Measurements from ENCODE around the gene MS4A8. TPM values are rescaled to one million over a fixed set of nuclear protein-coding genes. Genes with fewer than 3 reads are reported as not detected.

Gene MS4A8
- total and polyA plus RNA-seq, 10 of the 15 experiments (the other 5 are each of a cell fraction or from before 2014, with no cell fraction given): 0.04 TPM; not detected in 9

- TF ChIP-seq YY1 (IDR thresholded peaks at IDR 0.05; ENCODE audit: low read depth, low read length) (no peak), SREBF1 (IDR thresholded peaks at IDR 0.05; ENCODE audit: low read length) (peak; percentile 59; the same call in 1 of the 2 replicates), MXI1 (IDR thresholded peaks at IDR 0.05; ENCODE audit: low read depth, low read length) (no peak), STAT1 (conservative IDR thresholded peaks at IDR 0.05) (no peak), RFX5 (IDR thresholded peaks at IDR 0.05; ENCODE audit: low read depth, low read length) (no peak), POLR2AphosphoS2 (IDR thresholded peaks at IDR 0.05; ENCODE audit: low read depth, low read length) (no peak), PML (IDR thresholded peaks at IDR 0.05; ENCODE audit: low read length) (no peak), BMI1 (IDR thresholded peaks at IDR 0.05; ENCODE audit: borderline replicate concordance) (no peak), CBX5 (IDR thresholded peaks at IDR 0.05; ENCODE audit: low read depth) (no peak), CBFB (IDR thresholded peaks at IDR 0.05; ENCODE audit: low read depth) (no peak), E2F8 (IDR thresholded peaks at IDR 0.05; ENCODE audit: low read depth, partially characterized antibody) (no peak), RELA (IDR thresholded peaks at IDR 0.05; ENCODE audit: borderline replicate concordance, partially characterized antibody) (no peak), ZNF24 (IDR thresholded peaks at IDR 0.05) (no peak), YBX1 (IDR thresholded peaks at IDR 0.05) (no peak), BCL11A (IDR thresholded peaks at IDR 0.05; ENCODE audit: low read depth, low read length) (no peak), ZZZ3 (IDR thresholded peaks at IDR 0.05; ENCODE audit: control insufficient read depth, insufficient read length, low read depth) (no peak), RCOR1 (conservative IDR thresholded peaks at IDR 0.05; ENCODE audit: low read depth, low read length) (no peak), SMAD1 (IDR thresholded peaks at IDR 0.05; ENCODE audit: low read depth, partially characterized antibody) (no peak), NFYA (IDR thresholded peaks at IDR 0.05; ENCODE audit: borderline replicate concordance, low read depth, low read length) (no peak), GABPA (IDR thresholded peaks at IDR 0.05; ENCODE audit: low read depth) (no peak), TCF3 (IDR thresholded peaks at IDR 0.05; ENCODE audit: borderline replicate concordance, insufficient read depth, low read depth, low read length) (no peak)
- TF ChIP-seq, protein P1, sequence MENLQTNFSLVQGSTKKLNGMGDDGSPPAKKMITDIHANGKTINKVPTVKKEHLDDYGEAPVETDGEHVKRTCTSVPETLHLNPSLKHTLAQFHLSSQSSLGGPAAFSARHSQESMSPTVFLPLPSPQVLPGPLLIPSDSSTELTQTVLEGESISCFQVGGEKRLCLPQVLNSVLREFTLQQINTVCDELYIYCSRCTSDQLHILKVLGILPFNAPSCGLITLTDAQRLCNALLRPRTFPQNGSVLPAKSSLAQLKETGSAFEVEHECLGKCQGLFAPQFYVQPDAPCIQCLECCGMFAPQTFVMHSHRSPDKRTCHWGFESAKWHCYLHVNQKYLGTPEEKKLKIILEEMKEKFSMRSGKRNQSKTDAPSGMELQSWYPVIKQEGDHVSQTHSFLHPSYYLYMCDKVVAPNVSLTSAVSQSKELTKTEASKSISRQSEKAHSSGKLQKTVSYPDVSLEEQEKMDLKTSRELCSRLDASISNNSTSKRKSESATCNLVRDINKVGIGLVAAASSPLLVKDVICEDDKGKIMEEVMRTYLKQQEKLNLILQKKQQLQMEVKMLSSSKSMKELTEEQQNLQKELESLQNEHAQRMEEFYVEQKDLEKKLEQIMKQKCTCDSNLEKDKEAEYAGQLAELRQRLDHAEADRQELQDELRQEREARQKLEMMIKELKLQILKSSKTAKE (IDR thresholded peaks at IDR 0.05; ENCODE audit: low read depth, poor library complexity, severe bottlenecking): no peak
- TF ChIP-seq, protein P2, sequence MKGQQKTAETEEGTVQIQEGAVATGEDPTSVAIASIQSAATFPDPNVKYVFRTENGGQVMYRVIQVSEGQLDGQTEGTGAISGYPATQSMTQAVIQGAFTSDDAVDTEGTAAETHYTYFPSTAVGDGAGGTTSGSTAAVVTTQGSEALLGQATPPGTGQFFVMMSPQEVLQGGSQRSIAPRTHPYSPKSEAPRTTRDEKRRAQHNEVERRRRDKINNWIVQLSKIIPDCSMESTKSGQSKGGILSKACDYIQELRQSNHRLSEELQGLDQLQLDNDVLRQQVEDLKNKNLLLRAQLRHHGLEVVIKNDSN (IDR thresholded peaks at IDR 0.05; ENCODE audit: borderline replicate concordance, extremely low read length, insufficient read depth, low read depth, low read length): no peak
- TF ChIP-seq, protein P3, sequence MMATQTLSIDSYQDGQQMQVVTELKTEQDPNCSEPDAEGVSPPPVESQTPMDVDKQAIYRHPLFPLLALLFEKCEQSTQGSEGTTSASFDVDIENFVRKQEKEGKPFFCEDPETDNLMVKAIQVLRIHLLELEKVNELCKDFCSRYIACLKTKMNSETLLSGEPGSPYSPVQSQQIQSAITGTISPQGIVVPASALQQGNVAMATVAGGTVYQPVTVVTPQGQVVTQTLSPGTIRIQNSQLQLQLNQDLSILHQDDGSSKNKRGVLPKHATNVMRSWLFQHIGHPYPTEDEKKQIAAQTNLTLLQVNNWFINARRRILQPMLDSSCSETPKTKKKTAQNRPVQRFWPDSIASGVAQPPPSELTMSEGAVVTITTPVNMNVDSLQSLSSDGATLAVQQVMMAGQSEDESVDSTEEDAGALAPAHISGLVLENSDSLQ (IDR thresholded peaks at IDR 0.05): no peak; the same call in 1 of the 2 replicates
- TF ChIP-seq, protein P4, sequence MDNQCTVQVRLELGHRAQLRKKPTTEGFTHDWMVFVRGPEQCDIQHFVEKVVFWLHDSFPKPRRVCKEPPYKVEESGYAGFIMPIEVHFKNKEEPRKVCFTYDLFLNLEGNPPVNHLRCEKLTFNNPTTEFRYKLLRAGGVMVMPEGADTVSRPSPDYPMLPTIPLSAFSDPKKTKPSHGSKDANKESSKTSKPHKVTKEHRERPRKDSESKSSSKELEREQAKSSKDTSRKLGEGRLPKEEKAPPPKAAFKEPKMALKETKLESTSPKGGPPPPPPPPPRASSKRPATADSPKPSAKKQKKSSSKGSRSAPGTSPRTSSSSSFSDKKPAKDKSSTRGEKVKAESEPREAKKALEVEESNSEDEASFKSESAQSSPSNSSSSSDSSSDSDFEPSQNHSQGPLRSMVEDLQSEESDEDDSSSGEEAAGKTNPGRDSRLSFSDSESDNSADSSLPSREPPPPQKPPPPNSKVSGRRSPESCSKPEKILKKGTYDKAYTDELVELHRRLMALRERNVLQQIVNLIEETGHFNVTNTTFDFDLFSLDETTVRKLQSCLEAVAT (IDR thresholded peaks at IDR 0.05): no peak
Measured at GRCh38 chr11:60764879-60765278, 65.5 kb downstream of the MS4A8 start (continued).

All from GM12878 (cell line).